Thoracic aorta (tissue), 2 donors: ENCODE results near the gene GPRC5B. TPM values are rescaled to one million over a fixed set of nuclear protein-coding genes. Genes with fewer than 3 reads are reported as not detected.

Source experiments
- ATAC-seq: fragments of 150-250 bp; one replicate; pipeline ENCODE4 v1.8.0; 2017; ENCODE audit warnings: low read depth; ENCODE audit not compliant: insufficient number of reproducible peaks, low FRiP score
- DNase-seq: peaks from one replicate; pipeline ENCODE4 v3.0.0-alpha.2; 2020; ENCODE audit warnings: low spot score
- H3K27ac ChIP-seq, 2 donors: fragments of 200-600 bp; sonication (generic); 1 replicate in 1 of 2; 2 replicates in 1 of 2; pipeline ENCODE4 v1.5.1; 2016; ENCODE audit warnings: mild to moderate bottlenecking in 2 of 2, moderate library complexity in 2 of 2
- H3K27me3 ChIP-seq: fragments of 200-600 bp; sonication (generic); replicated peaks from 2 replicates; pipeline ENCODE4 v1.6.0; 2016; ENCODE audit warnings: mild to moderate bottlenecking; ENCODE audit not compliant: insufficient read depth
- H3K36me3 ChIP-seq: fragments of 200-600 bp; sonication (generic); one replicate; pipeline ENCODE4 v1.5.1; 2016
- H3K4me1 ChIP-seq, 2 donors: fragments of 200-600 bp; sonication (generic); 1 replicate in 1 of 2; 2 replicates in 1 of 2; pipeline versions ENCODE4 v1.5.1 to v1.6.0; 2016; ENCODE audit warnings: low read depth in 2 of 2, mild to moderate bottlenecking in 1 of 2; ENCODE audit not compliant: control insufficient read depth in 1 of 2
- H3K4me3 ChIP-seq: fragments of 200-600 bp; sonication (generic); 2 replicates; pipeline ENCODE4 v1.5.1; 2016; ENCODE audit warnings: mild to moderate bottlenecking
- H3K9me3 ChIP-seq: fragments of 200-600 bp; sonication (generic); 2 replicates; pipeline ENCODE4 v1.5.1; 2016
- CTCF ChIP-seq: fragments of 200-600 bp; sonication (generic); IDR thresholded peaks from one replicate; pipeline ENCODE4 v1.5.1; 2019; ENCODE audit warnings: antibody characterized with exemption
- total RNA-seq, 2 donors: library from RNA; depleted of rRNA; stranded (reverse); fragments of >200 nt; gene quantifications; one replicate each; pipeline versions ENCODE4 v1.1.0 to v1.2.3, GENCODE V29; 2016

GPRC5B gene
- total RNA-seq, 2 donors from 2014 or later: 9.6 to 16.1 TPM

- Histone ChIP-seq H3K27me3 (no peaks in the 10 kb centered on the region), H3K4me1 (no peaks in the 10 kb centered on the region), H3K4me3 (no peak overlapping the region), H3K36me3 (no peaks in the 10 kb centered on the region), H3K27ac (no peak overlapping the region), H3K9me3 (no peaks in the 10 kb centered on the region)
- DNase-seq: no peak
- TF ChIP-seq CTCF: no peak
- ATAC-seq: no peak
Observed at GRCh38 chr16:19853742-19854542, 30.7 kb downstream of the GPRC5B start.

GRCh38 chr16:19853132-19853741, 31.4 kb downstream of the GPRC5B start:
- TF ChIP-seq CTCF: no peak
- no peaks in the 10 kb centered on the region for H3K4me1 ChIP-seq
- no peaks in the 10 kb centered on the region for H3K27me3 ChIP-seq
- no peak overlapping the region for H3K27ac ChIP-seq
- no peaks in the 10 kb centered on the region for H3K9me3 ChIP-seq
- ATAC-seq: no peak
- no peak for DNase-seq
- H3K36me3 ChIP-seq: no peaks in the 10 kb centered on the region
- H3K4me3 ChIP-seq: no peak overlapping the region

DNA sequence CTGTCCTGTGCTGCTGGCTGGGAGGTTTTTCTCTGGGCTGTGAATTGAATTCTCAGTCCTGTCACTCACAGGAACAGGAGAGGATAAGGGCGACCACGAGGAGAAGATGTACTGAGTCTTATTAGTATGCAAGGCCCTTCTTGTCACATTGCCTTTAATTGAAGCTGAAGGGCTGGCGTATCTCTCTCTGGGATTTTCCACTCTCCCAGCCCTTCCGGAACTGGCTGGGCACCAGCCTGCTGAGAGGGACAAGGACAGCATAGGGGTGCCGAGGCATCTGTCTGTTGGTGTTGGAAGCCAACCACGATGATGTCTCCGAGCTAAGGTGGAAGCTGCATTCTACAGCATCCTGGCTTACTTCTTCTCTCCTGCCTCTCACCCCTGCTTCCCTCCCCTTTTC, 33.2 kb downstream of the GPRC5B start:
- Histone ChIP-seq H3K4me1 (no peaks in the 10 kb centered on the region), H3K4me3 (no peak overlapping the region), H3K27ac (no peak overlapping the region), H3K36me3 (no peaks in the 10 kb centered on the region), H3K27me3 (no peaks in the 10 kb centered on the region), H3K9me3 (no peaks in the 10 kb centered on the region)
- ATAC-seq (no peak), DNase-seq (no peak)
- TF ChIP-seq CTCF: no peak

DNA sequence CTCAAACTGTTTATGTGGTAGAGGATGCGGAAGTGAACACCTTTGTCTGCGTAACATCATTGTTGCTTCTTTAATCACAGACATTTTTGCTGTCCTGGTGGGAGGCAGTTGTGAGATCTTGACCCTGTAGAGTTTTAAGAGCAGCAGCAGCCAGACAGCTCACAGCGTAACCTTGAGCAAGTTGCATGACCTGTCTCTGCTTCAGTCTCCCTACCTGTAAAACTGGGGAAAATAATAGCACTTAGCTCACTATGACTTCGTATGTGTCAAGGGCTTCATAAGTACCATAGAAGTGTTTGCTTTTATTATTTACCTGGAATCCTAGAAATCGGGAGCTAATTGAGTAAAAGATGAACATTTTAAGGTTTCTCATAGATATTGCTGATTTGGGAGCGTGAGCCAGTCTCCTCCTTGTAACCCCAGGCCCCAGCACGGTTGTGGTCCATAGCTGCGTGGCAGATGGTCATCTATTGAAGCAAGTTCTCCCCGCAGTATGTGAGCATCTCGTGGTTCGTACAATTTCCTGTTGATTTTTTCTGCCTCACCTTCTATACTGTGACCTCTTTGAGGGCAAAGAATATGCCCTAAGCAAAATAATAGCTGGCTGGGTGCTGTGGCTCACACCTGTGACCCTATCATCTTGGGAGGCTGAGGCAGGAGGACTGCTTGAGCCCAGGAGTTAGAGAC, 34.4 kb downstream of the GPRC5B start:
- Histone ChIP-seq H3K27me3 (no peaks in the 10 kb centered on the region), H3K4me1 (no peaks in the 10 kb centered on the region), H3K36me3 (no peaks in the 10 kb centered on the region), H3K27ac (no peak overlapping the region), H3K9me3 (no peaks in the 10 kb centered on the region), H3K4me3 (no peak overlapping the region)
- TF ChIP-seq CTCF: no peak
- DNase-seq (no peak), ATAC-seq (no peak)

GRCh38 chr16:19848756-19849155, 35.9 kb downstream of the GPRC5B start:
- TF ChIP-seq CTCF: no peak

More at GRCh38 chr16:19848756-19849155, 35.9 kb downstream of the GPRC5B start:
- no peaks in the 10 kb centered on the region for H3K9me3 ChIP-seq
- ATAC-seq: no peak
- H3K27ac ChIP-seq: no peak overlapping the region
- DNase-seq: no peak
- H3K36me3 ChIP-seq: no peaks in the 10 kb centered on the region
- H3K4me1 ChIP-seq: no peaks in the 10 kb centered on the region
- H3K4me3 ChIP-seq: no peak overlapping the region
- no peaks in the 10 kb centered on the region for H3K27me3 ChIP-seq
